B cell (primary cell): ENCODE data around the gene PTPRO.

ENCODE experiments used
- EZH2 ChIP-seq: IDR thresholded peaks from 2 replicates; pipeline ENCODE4 v1.6.1; 2012; ENCODE audit warnings: borderline replicate concordance, low read depth, mild to moderate bottlenecking, moderate library complexity, low read length; ENCODE audit not compliant: insufficient read depth, poor library complexity, severe bottlenecking
- TF ChIP-seq, protein P1 (sequence below): fragments of 200-600 bp; IDR thresholded peaks from one replicate; pipeline ENCODE4 v1.8.0; 2022; ENCODE audit warnings: antibody characterized with exemption, mild to moderate bottlenecking

DNA sequence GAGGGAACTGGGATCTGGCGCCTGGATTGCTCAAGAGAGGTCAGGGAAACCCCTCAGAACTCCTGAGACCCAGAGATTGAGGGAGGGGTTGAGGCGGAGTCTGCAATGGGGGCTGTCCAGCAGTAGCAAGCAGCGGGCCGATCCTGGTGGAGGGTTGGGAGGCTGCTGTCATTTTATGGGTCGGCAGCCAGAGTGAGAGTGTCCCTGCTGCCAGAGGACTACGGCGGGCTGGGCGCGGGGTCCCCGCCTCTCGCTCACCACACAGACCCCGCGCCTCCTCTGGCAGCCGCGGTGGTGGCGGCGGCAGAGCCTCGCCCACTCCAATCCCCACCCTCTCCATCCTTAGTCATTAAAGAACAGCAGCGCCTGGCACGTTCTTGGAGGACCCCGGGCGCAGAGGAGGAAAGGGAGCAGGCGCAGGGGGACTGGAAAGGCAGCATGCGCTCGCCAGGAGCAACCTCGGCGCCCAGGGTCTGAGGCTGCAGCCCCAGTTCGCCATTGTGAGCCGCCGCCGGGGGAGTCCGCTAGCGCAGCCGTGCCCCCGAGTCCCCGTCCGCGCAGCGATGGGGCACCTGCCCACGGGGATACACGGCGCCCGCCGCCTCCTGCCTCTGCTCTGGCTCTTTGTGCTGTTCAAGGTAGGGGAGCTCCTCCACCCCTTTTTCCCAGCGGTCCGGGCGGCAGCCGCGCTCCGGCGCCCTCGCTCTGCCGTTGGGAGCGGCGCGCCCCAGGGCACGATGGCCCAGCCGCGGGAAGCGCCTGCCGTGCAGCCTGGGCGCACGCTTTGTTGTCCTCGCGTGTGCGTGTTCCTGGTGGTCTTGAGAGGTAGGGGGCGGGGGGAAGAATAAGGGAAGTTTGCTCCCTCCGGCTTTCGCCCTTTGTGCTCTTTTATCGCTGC is at the start of gene PTPRO:
- no peak for TF ChIP-seq EZH2
- TF ChIP-seq, protein P1, sequence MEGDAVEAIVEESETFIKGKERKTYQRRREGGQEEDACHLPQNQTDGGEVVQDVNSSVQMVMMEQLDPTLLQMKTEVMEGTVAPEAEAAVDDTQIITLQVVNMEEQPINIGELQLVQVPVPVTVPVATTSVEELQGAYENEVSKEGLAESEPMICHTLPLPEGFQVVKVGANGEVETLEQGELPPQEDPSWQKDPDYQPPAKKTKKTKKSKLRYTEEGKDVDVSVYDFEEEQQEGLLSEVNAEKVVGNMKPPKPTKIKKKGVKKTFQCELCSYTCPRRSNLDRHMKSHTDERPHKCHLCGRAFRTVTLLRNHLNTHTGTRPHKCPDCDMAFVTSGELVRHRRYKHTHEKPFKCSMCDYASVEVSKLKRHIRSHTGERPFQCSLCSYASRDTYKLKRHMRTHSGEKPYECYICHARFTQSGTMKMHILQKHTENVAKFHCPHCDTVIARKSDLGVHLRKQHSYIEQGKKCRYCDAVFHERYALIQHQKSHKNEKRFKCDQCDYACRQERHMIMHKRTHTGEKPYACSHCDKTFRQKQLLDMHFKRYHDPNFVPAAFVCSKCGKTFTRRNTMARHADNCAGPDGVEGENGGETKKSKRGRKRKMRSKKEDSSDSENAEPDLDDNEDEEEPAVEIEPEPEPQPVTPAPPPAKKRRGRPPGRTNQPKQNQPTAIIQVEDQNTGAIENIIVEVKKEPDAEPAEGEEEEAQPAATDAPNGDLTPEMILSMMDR, result no peak
